Measurements from ENCODE around the gene FBXL17. TPM values are rescaled to one million over a fixed set of nuclear protein-coding genes. Genes with fewer than 3 reads are reported as not detected.

Gene FBXL17
- total and polyA plus RNA-seq, 9 of the 15 experiments (the other 6 are each of a cell fraction or from before 2014, with no cell fraction given) = 0.32 to 5.4 (median 1.8) TPM

DNA sequence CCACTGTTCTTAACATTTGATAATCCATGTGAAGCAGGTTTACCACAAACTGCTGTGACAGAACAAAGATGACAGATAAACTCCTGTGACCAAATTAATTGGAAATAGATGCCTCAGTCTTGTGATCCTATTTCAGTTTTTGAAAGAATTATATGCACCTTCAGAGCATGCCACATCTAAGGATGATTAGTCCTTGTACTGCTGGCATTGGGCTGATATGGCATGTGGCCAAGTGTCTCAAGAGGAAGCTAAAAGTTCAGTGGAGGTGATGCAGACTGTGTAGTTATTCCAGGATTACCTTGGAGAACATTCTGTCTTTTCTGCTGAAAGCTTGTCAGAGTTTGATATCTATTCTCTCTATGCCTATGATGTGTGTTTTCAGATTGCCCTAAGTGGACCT is 396.8 kb downstream of the FBXL17 start:
- CTCF ChIA-PET (ENCODE audit: low intra/inter-chr PET ratio) = interaction anchor here (0.6 kb wide), 1 partner anchor 161 kb away, joined by 3 read pairs; no protein-coding TSS in a partner anchor
- Histone ChIP-seq H3K4me1 (replicated peaks in 1 of 2; ENCODE audit: control insufficient read depth in 2 of 2, insufficient read depth in 2 of 2, low read length in 2 of 2) (no peaks in the 10 kb centered on the region), H3K9ac (ENCODE audit: insufficient read depth in 1 of 2, low read depth in 2 of 2, low read length in 2 of 2) (no peak overlapping the region), H3K9me3 (replicated peaks; ENCODE audit: control insufficient read depth, insufficient read depth, low read depth, low read length) (no peaks in the 10 kb centered on the region; the same call in 1 of the 2 replicates), H3K27ac (ENCODE audit: extremely low read depth, low read depth, low read length) (no peak overlapping the region), H3K79me2 (ENCODE audit: control insufficient read depth, insufficient read depth, low read length) (no peaks in the 10 kb centered on the region), H3K9me1 (ENCODE audit: control insufficient read depth, insufficient read depth, low read length) (no peaks in the 10 kb centered on the region), H4K20me1 (replicated peaks; ENCODE audit: control insufficient read depth, insufficient read depth, low read length) (no peaks in the 10 kb centered on the region), H3K27me3 (ENCODE audit: control insufficient read depth in 2 of 2, insufficient read depth in 2 of 2, low read length in 2 of 2) (no peaks in the 10 kb centered on the region), H3K36me3 (ENCODE audit: control insufficient read depth, insufficient read depth, low read length) (no peaks in the 10 kb centered on the region), H2AFZ (ENCODE audit: low read depth, low read length) (no peak overlapping the region), H3K4me2 (ENCODE audit: insufficient read depth, low read length) (no peak overlapping the region), H3K4me3 (no peak overlapping the region)
- ATAC-seq (no peak), FAIRE-seq (no peak), DNase-seq (ENCODE audit: extremely low read depth in 1 of 4, low spot score in 3 of 4) (no peak)
- POLR2A ChIA-PET = no interaction called here
- intact Hi-C loops (cut with micrococcal nuclease) (no loop called here), in situ Hi-C loops (cut with MboI) (no loop called here)
- TF ChIP-seq, protein P1, sequence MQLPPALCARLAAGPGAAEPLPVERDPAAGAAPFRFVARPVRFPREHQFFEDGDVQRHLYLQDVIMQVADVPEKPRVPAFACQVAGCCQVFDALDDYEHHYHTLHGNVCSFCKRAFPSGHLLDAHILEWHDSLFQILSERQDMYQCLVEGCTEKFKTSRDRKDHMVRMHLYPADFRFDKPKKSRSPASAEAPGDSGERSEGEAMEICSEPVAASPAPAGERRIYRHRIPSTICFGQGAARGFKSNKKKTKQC (CRISPR knock-in tag; IDR thresholded peaks at IDR 0.05) = no peak
- TF ChIP-seq TBL1XR1 (IDR thresholded peaks at IDR 0.05; ENCODE audit: low read length in 2 of 2) = no peak
- no peak for TF ChIP-seq ZNF175 (CRISPR knock-in tag; IDR thresholded peaks at IDR 0.05; ENCODE audit: low read depth)
- BruUV-seq (replicated peaks) = no TSS peak

GRCh38 chr5:107982703-107983425 is 399.0 kb downstream of the FBXL17 start:
- ATAC-seq (no peak), FAIRE-seq (no peak), DNase-seq (ENCODE audit: extremely low read depth in 1 of 4, low spot score in 3 of 4) (no peak)
- Histone ChIP-seq H3K4me2 (ENCODE audit: insufficient read depth, low read length) (no peak overlapping the region), H3K36me3 (ENCODE audit: control insufficient read depth, insufficient read depth, low read length) (no peaks in the 10 kb centered on the region), H3K9me1 (ENCODE audit: control insufficient read depth, insufficient read depth, low read length) (no peaks in the 10 kb centered on the region), H3K27ac (ENCODE audit: extremely low read depth, low read depth, low read length) (no peak overlapping the region), H3K4me1 (replicated peaks in 1 of 2; ENCODE audit: control insufficient read depth in 2 of 2, insufficient read depth in 2 of 2, low read length in 2 of 2) (no peaks in the 10 kb centered on the region), H3K27me3 (ENCODE audit: control insufficient read depth in 2 of 2, insufficient read depth in 2 of 2, low read length in 2 of 2) (no peaks in the 10 kb centered on the region), H3K4me3 (no peak overlapping the region), H3K9ac (ENCODE audit: insufficient read depth in 1 of 2, low read depth in 2 of 2, low read length in 2 of 2) (no peak overlapping the region), H4K20me1 (replicated peaks; ENCODE audit: control insufficient read depth, insufficient read depth, low read length) (no peaks in the 10 kb centered on the region), H3K79me2 (ENCODE audit: control insufficient read depth, insufficient read depth, low read length) (no peaks in the 10 kb centered on the region), H2AFZ (ENCODE audit: low read depth, low read length) (no peak overlapping the region), H3K9me3 (replicated peaks; ENCODE audit: control insufficient read depth, insufficient read depth, low read depth, low read length) (no peaks in the 10 kb centered on the region; the same call in 1 of the 2 replicates)
- WGBS (ENCODE audit: insufficient coverage, low coverage, missing lambda C conversion rate) = 0% methylated on average over 8 of the region's 8 CpGs
- intact Hi-C loops (cut with micrococcal nuclease) = no loop called here
- BruUV-seq (replicated peaks) = no TSS peak
- CTCF ChIA-PET (ENCODE audit: low intra/inter-chr PET ratio) = no interaction called here
- POLR2A ChIA-PET = no interaction called here
- in situ Hi-C loops (cut with MboI) = no loop called here
- TF ChIP-seq MYBL2 (IDR thresholded peaks at IDR 0.05; ENCODE audit: low read depth) = no peak
- TF ChIP-seq MYBL2 (CRISPR knock-in tag; IDR thresholded peaks at IDR 0.05; ENCODE audit: borderline replicate concordance) = no peak
- TF ChIP-seq BRD4 (IDR thresholded peaks at IDR 0.05) = no peak
- no peak for TF ChIP-seq ZNF507 (tag; conservative IDR thresholded peaks at IDR 0.05)
- no peak for TF ChIP-seq SRSF3 (IDR thresholded peaks at IDR 0.05; ENCODE audit: insufficient read depth, low read length)
- TF ChIP-seq CUX1 (CRISPR knock-in tag; IDR thresholded peaks at IDR 0.05) = no peak

Data from K562 (cell line).